HG03139 (cell line): ENCODE data around the gene EPB41L4B.
"Not testable (repeated sequence)": the region's sequence is repeated elsewhere in the genome, so short reads cannot be mapped to it uniquely, and the experiment has no call there.

Experiments
- ATAC-seq: cut with Tn5 transposase; IDR thresholded peaks from one replicate; pipeline ENCODE4 v1.9.1; 2021; ENCODE audit not compliant: unreplicated experiment

The EPB41L4B gene

DNA sequence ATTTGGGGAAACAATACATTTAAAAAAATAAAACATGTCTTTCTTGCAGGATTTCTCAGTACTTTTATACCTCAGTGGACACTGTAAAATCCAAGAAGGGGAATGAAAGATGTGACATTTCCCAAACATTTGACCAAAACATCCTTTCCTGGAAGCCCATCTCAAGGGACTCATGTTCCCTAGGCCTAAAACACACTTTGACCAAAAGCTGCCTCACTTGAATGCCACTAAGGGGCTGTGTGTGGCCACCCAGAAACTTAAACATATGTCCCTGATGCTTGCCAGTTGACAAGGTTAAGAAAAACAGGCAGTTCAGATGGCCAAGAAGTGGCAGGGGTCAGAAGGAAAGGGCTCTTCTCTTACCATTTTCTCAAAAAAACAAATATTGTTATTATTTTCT, 73.6 kb downstream of the EPB41L4B start:
- no peak for ATAC-seq

DNA sequence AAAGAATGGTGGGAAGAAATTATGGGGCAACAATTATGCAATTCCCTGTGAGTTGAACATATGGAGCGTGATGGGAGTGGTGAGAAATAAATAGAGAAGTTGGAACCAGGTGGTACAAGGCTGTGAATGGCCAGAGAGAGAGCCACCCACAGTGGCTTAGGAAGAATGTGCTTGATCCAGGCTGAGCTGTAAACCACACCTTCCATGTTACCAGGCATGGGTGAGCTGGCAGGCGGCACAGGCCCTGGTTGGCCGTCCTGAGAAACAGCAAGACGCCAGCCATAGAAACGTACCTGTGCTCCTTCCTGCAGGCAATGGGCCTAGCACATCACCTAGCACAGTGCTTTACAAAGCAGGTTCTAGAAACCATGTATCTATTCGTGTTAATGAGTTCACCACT, 74.3 kb downstream of the EPB41L4B start:
- no peak for ATAC-seq

DNA sequence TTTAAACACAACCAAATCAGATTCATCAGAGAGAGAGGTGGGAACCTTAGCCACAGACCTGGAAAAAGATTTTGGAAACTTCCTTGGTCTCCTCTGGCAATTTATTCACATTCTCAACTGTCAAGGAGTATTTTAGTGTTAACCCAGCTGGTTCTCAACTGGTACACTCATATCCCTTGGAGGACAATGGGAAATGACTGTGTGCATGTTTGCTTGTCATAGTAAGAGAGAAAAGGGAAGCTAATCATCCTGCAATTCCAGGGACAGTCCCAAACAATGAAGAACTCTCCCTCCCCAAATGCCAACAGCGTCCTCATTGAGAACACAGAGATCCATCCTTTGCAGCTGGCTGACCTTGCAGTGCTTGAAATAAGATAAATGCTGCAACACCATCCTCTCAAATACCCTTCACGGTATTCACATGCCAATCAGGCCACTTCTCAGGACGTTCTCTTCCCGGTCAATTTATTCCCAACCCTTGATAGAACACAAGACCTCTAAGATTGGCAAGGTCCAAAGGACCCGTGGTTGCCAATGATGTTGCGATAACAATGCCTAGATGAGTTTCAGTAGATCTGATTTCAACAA, 75.5 kb downstream of the EPB41L4B start:
- no peak for ATAC-seq

DNA sequence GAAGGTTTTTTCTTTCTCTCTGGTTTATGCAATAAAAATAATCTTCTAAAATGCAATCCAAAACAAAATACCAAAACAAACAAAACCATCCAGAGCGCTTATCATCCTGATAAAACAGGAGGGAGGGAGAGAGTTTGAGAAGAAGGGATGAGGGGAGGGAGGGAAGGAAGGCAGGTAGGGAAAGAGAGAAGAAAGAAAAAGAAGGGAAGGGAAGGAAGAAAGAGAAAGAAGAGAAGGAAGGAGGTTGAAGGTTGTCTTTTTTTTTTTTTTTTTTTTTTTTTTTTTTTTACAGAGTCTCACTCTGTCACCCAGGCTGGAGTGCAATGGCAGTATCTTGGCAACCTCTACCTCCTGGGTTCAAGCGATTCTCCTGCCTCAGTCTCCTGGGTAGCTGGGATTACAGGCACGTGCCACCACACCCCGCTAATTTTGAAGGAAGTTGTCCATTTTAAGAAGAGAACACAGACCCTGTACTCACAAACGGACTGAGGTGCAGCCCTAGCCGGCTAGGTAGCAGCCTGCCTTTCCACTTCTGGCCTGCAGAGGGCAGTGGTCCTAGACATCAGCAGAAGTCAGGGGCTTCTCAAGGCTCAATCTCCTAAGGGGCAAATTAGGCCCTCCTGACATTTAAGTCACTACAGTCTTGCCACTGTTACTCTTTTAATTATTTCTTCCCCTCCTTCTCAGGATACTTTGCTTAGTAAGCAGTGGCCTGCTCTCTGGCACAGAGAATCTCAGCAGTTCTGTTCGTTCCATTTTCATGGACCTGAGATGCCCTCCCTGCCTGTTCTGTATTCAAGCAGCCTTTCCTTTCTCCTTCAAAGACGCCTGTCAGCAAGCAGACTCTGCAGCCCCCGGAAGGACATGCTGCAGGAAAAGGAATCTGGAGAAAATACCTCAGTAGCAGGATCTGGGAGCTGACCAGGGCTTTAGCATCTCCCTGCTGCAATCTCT, 76.4 kb downstream of the EPB41L4B start:
- peak; percentile 82 for ATAC-seq

DNA sequence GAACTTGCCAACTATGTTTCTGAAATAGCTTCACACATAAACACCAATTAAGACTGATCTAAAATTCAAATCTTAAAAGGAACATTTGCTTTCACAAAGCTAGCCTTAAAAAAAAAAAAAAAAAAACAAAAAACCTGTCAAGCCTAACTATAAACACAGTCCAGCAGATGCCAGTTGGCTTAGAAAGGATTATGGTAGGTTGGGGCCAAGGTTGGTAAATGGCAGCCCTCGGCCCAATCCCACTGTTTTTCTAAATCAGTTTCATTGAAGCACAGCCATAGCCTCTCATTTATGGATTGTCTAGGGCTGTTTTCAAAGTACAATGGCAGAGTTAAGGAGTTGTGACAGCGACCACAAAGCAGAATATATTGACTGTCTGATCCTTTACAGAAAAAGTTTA, 78.1 kb downstream of the EPB41L4B start:
- ATAC-seq, result no peak

DNA sequence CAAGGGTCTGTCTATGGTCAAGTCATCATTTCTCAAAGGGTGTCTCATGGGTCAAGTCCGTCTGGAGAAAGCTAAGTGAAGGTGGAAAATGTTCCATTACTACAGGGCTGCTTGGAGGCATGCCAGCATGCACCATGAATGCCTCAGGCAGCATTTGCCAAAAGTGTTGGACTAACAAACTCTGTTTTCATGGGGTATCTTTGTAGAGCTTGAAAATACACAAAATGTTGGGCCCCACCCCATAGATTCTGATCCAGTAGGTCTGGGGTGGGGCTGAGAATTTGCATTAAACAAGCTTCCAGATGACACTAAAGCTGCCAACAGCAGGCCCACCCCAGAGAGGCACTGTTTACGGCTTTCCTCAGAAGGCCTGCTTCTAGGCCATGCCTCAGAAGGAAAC, 78.8 kb downstream of the EPB41L4B start:
- no peak for ATAC-seq

DNA sequence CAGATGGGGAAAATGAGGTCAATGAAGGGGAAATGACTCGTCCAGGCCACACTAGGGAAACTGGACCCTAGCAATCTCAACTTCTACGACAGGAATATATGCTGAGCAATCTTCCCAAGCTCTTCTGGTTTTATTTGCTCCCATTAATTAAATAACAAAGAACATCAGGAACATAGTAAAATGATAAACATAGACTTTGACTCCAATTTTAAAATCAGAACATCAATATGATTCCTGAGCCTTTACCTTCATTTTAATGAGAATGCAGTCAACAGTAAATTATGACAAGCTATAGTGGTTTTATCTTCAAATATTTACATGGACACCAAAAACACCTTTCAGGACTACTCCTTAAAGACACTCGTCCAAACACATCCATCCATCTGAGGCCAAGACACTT, 79.7 kb downstream of the EPB41L4B start:
- no peak for ATAC-seq

DNA sequence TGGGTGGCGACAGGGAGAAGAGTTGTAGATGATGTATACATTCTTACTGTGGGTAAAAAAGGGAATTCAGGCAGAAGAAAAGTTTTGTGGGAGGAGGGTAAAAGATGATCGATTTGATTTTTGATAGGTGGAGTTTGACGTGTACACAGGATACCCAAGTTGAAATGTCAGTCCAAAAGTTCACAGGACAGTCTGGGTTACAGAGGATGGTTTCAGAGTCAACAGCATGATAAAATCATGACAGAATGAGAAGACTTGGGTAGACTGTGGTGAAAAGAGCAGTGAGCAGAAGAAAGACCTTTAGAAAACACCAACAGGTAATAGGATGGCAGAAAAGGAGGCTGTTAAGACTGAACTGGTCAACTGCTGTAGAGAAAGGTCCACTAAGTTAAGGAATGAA, 81.6 kb downstream of the EPB41L4B start:
- ATAC-seq, result no peak

DNA sequence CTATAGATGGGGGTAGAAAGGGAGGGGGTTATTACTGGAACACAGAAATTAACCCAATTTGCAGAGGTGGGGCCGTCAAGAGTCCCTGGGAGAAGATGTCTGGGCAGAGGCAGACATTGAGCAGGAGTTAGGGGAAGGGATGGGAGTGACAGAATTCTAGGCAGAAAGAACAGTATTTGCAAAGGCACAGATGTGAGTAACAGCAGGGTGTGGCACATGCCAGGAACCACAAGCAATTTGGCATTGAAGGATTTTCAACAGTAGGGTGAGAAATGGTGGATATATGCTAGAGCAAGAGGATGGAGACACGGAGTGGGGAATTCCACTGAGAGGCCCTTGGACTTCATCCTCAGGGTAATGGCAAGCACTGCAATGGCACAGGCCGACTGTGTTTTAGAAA, 82.2 kb downstream of the EPB41L4B start:
- no peak for ATAC-seq

DNA sequence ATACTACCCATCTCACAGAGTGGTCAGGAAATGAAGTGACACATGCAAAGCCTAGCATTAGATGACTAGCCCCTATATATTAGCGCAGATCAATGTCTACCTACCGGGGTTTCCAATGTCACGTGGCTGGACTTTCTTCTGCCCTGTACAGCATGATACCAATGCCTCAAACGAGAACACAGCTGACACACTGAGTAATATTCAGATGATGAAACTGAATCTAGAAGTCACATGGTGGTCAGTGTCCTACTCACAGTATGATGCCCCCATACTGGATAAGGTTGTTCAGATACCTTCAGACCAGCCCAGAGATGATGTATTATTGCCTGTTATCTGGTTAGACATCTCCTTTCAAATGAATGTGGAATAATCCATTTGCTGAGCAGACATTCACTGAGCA, 82.7 kb downstream of the EPB41L4B start:
- no peak for ATAC-seq

DNA sequence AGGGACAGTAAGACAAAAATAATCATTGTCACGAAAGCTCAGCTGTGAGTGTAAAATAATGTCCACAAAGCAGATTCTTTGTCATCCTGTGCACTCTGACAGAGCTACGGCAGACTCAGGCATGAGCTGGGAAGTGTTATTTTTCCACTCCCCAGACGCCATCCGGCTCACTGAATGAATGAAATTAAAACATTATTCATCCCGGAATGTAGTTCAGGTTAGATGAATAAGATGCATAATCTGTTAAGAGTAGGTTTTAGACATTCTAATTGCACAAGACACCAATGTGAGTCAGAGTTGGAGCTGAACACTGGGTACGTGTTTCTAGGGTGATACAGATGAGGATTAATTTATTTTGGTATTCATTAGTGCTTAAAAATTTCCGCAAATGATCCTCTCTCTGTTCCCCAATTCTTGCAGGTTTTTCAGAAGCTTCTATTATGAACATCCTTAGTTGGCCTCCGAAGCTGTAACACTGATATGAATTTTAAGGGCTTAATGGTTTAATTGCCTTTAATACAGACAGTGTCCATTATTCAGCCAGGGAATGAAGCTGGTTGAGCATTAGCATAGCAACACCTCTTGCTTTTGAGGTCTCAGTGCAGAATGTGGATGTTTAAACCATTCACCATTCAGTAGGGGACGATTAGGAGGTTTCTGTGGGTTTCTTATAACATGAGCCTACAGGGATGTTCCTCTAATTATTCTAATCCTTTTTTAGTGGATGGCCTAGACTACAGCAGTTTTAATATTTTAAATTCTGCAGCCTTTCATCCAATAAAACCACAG, 88.2 kb downstream of the EPB41L4B start:
- no peak for ATAC-seq

DNA sequence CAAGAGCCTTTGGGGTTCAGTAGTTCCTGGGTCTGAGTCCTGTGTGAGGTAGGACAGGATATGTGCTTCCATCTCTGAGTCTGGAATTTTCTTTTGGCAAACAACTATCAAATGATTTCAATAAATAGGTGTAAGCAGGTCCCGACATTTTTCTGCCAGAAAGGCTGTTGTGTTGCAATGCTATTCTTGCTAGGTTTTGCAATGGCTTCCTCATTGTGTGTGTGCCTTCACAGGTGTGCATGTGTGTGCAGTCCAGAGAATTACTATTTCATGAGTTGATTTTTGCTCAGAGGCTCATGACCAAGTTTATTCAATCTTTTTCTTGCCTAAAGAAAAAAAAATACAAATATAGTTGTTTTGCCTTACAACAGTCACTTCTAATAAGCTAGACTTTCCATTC, 89.3 kb downstream of the EPB41L4B start:
- no peak for ATAC-seq

DNA sequence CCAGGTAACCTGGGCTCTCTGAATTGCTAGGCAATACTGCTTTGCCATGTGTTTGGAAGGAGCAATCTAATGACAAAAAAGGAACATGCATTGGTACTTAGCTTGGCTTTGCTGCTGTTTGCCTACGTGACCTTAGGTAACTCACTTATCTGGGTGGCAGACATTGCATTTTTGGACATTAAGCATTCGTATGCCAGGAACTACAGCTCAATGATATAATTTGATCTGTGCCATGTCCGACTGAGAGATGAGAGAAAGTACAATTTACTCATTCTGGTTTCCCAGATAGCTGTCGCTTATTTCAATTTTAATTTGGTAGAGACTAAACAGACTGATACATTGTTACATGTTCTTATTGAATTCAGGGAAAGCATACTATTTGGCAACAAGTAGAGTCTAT, 90.6 kb downstream of the EPB41L4B start:
- ATAC-seq, result no peak

DNA sequence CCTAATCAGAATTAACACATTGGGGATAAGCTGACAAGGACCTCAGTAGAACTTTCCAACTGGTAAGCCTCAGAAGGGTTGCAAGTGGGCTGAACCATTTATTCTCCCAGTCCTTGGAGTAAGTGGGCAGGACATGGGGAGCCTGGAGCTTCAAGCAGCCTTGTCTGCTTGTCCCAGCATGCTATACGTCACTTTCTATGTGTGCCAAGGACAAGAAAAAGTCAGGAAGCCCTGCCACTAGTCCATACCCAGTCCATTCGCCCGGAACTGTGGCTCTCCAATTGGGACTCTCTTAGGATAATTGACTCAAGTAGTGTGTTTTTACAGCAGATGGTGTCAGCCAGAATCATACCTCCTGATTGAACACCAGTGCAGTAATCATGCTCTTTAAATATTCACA, 91.2 kb downstream of the EPB41L4B start:
- ATAC-seq, result no peak

DNA sequence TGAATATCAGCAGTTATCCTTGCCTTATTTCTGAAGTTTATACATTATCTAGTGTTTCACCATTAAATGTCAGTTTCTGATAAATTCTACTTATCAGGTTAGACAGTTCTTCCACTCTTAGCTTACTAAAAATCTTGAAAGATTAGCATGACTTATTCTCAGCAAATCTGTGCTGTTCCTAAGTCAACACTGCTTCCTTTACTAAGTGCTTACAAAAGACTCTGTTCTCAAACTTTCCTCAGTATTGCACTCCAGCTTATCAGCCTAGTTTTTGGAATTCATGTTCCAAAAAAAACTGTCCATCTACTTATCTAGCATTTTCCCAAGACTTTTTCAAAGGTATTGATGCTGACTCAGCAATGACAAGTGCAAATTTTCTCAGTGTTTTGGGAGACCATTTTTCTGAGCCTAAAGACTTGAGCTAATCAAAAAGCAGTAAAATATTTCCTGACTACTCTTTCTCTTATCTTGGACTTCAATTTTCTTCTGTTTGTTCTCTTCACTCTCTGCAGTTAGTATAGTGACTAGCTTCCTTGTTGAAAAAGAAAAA, 92.7 kb downstream of the EPB41L4B start:
- no peak for ATAC-seq

DNA sequence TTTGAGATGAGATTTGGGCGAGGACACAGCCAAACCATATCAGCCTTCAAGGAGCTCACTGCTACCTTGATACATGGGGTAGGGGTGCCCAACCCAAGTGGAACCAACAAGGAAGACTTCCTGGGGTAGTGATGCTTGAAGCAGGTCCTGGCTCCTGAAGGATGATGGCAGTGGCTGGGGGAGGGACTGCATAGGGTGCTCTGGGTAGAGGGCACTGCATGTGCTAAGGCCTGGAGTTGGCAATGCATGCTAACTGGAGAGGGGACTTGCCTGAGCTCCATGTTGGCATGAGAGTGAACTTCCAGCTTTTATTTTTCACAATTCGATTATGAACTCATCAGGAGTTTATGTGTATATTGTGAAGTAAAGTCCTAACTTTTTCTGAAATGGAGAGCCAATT, 95.2 kb downstream of the EPB41L4B start:
- ATAC-seq, result no peak

DNA sequence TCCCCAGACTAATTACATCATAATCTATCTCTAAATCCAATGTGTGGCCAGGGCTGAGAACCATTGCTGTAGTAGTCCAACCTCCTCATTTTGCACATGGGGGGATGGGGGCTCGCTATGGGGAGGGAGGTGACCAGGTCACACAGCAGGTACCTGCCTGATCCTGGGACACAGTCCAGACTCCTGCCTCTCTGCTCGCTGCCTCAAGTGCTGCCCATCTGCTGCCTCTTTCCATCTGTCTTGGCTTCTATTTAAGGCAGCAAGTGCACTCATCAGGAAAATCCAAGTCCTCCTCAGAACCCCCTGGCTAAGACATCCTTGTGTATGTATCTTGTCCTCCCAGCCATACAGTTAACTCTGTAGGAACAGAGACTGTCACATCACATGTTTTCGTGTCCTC, 96.1 kb downstream of the EPB41L4B start:
- ATAC-seq, result no peak

DNA sequence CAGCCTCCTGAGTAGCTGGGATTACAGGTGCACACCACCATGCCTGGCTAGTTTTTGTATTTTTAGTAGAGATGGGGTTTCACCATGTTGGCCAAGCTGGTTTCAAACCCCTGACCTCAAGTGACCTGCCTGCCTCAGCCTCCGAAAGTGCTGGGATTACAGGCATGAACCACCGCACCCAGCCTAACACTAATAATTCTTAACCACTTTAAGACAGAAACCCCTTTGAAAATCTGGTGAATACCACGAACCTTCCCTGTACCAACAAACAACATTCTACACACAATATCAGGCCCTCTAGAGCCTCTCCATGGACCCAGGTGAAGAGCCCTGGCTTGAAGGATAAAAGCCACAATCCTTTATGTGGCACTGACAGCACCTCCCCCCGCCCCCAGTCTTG, 102.6 kb downstream of the EPB41L4B start:
- not testable (repeated sequence) for ATAC-seq

DNA sequence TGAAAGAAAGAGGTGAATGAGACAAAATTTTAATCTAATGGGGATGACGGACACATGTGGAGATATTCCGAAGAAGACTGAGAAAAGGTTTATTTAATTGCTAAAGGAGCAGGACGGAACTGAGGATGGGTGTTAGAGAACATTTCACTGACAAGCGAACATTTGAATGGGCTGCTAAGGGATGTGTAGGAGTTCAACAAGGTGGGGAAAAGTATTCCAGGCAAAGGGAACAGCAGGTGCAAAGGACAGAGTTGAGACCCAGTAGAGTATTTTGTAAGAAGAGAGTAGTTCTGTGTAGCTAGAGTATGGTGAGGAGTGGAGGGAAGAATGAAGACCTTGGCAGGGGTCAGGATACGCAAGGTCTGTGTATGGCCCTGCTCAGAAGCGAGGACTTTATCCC, 106.4 kb downstream of the EPB41L4B start:
- ATAC-seq, result no peak

DNA sequence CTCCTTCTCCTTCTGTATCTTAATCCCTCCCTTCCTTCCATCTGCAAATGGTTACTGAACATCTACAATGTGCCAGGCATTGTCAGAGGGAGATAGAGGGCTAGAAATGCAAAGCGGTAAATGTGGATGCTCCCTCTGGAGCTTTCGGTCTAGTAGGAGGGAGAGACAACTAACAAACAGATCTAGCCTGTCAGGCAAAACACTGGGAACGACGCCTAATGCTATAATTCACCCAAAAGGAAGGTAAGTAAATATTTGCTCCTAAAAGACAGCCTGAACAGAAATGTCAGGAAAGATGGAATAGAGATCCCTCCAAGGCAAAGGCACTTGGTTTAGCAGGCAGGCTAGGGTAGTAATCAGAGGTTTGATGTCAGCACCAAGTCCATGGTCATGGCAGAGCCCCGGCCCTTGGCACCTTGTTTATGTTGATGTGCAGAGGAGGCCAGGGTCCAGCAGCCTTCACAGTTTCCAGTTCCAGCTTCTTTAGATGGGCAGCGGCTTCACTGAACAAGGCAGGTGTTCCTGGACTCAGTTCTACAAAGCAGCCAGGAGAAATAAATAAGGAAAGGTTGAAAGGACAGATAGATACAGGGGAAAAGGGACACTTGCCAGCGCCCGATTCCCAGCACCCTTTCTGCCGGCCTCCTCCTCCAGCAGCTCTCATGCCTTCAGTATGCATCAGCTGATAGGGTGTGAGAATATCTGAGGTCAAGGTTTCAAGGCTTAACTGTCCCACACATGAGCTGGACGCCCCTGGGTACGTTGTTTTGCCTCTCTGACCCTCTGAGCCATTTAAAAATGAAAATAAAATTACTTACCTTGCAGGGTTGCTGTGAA, 107.4 kb downstream of the EPB41L4B start:
- ATAC-seq, result no peak

DNA sequence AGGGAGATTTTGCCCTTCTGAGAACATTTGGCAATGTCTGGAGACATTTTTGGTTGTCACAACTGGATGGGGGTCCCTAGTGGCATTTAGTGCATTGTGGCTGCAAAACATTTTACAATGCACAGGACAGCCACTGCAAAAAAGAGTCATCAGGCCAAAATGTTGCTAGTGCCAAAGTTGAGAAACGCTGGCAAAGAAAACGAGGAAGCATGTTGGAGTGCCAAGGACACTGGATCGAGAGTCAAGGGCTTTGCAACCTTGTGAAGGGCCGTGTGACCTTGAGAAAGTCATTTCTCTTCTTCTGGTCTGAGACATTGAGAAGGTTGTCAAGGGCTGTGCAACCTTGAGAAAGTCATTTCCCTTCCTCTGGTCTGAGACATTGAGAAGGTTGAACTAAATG, 108.1 kb downstream of the EPB41L4B start:
- no peak for ATAC-seq
